NCI-H2227 (cell line): ENCODE data around the gene MIB2.

Experiments used
- DNase-seq: peaks from one replicate; lab custom pipeline; 2025; ENCODE audit not compliant: unreplicated experiment; lab: John Stamatoyannopoulos, UW

MIB2 gene

GRCh38 chr1:1614204-1614953 lies 921 bp upstream of the MIB2 start:
- peak; percentile 50 for DNase-seq

- no peak for DNase-seq
These were observed 395 bp upstream of the MIB2 start for GRCh38 chr1:1614954-1615255.

- DNase-seq, result peak; percentile 64
These were observed 918 bp downstream of the MIB2 start for GRCh38 chr1:1616045-1616790.

- DNase-seq, result no peak
These were observed 1.5 kb downstream of the MIB2 start for GRCh38 chr1:1616838-1617237.

- no peak for DNase-seq
These were observed 2.2 kb downstream of the MIB2 start for GRCh38 chr1:1617516-1617915.

- DNase-seq, result no peak
These were observed 2.6 kb downstream of the MIB2 start for GRCh38 chr1:1617925-1618324.

- no peak for DNase-seq
These were observed 3.2 kb downstream of the MIB2 start for GRCh38 chr1:1618396-1619068.

- DNase-seq, result no peak
These were observed 4.6 kb downstream of the MIB2 start for GRCh38 chr1:1619917-1620361.

GRCh38 chr1:1620433-1621139 lies 5.3 kb downstream of the MIB2 start:
- DNase-seq, result no peak

- DNase-seq, result no peak
These were observed 6.1 kb downstream of the MIB2 start for GRCh38 chr1:1621173-1622009.

- DNase-seq, result no peak
These were observed 6.9 kb downstream of the MIB2 start for GRCh38 chr1:1622010-1622787.

GRCh38 chr1:1622788-1623094 lies 7.4 kb downstream of the MIB2 start:
- no peak for DNase-seq

GRCh38 chr1:1623181-1623630 lies 7.9 kb downstream of the MIB2 start:
- DNase-seq, result no peak

GRCh38 chr1:1623631-1624442 lies 8.5 kb downstream of the MIB2 start:
- no peak for DNase-seq

GRCh38 chr1:1624443-1625403 lies 9.4 kb downstream of the MIB2 start:
- DNase-seq, result peak; percentile 35

- DNase-seq, result no peak
These were observed 10.1 kb downstream of the MIB2 start for GRCh38 chr1:1625404-1625775.

GRCh38 chr1:1625824-1626206 lies 10.5 kb downstream of the MIB2 start:
- no peak for DNase-seq
